ENCODE data around the gene KLHDC4.

The KLHDC4 gene

DNA sequence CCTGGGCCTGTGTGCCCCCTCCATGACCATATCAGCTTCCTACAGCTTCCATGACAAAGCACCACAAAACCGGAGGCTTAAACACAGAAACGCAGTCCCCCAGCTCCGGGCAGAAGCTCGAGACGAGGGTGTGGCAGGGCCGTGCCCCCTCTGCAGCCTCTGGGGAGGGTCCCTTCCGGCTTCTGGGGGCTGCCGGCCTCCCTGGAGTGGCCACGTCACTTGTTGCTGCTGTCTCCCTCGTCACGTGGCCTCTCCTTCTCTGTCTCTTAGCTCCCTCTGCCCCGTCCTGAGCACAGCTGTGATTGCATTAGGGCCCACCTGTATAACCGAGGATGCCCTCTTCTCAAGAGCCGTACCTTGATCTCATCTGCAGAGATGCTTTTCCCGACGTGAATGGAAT lies 98.9 kb downstream of the KLHDC4 start:
- no peak for DNase-seq (ENCODE audit: insufficient read length, low spot score)
- no peak for FAIRE-seq

DNA sequence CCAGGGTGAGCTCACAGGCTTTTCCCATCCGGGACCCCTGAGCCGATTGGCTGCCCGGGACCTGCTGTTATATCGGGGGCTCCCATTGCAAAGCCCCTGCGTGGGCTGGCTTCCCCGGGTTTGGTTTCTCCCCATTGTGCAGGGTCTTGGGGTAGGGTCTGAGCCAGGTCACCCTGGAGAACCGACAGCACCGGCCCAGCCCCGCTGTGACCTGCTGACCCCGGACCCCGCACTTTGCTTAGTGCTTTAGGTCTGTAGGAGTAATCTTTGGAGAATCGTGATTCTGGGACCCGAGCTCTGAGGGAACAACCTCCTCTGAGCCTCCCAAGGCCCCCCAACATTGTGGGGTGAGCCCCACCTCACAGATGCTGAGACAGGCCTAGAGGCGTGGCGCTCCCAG lies 100.6 kb downstream of the KLHDC4 start:
- no peak for DNase-seq (ENCODE audit: insufficient read length, low spot score)
- no peak for FAIRE-seq

DNA sequence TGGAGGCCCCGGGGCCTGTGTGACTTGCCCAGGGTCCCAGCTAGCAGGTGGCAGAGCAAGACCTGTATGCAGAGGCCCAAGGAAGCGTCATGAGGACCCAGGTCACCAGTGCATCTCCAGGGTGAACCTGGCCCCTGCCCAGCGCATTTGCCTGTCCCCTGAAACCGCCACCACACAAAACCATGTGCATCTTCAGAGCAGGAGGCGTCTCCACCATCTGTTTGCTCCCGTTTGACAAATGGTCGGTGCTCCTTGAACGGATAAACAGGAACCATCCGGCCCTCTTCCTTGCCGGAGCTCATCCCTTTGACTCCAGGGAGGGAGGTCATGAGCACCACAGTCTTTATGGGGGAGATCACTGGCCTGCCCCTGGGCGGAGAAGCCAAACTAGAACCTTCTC lies 101.0 kb downstream of the KLHDC4 start:
- no peak for DNase-seq (ENCODE audit: insufficient read length, low spot score)
- FAIRE-seq: no peak

DNA sequence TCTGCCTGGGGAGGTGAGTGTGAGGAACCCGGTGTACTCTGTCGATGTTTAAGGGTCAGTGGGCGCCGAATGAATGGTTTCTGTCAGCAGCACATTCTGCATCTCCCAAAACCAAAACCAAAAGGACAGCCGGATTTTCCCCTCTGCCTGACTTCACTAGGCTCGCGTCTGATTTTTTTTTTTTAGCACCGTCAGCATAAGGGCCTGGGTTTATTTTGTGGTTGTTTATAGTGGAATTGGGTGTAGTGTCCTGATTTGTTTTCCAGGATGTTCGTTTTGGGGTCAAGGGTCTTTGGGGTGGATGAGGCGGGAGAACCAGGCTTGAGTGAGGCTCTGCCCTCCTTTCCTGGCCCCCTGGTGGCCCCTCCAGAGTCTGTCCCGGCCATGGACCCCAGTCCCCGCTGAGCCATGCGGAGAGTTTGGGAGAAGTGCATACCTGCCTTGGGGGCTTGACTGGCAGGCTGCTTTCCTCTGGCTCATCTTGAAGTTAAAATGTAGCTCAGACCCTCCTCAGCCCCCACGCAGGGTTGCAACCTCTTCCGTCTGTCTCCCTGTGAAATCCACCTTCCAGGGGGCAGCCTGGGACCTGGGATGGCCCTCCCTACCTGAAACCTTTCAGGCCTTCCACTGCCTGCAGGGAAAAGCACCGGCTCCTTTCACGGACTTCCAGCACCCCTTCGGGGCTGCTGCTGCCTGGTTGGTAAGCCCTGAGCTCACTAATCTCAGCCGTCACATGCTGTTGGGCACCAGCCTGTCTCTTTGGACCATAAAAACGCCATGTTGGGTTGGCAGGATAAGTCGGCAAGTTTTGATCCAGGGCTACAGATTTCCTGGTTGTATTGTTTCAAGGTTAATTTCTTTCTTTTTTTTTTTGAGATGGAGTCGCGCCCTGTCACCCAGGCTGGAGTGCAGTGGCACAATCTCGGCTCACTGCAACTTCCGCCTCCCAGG lies 103.3 kb downstream of the KLHDC4 start:
- DNase-seq (ENCODE audit: insufficient read length, low spot score): no peak
- FAIRE-seq: no peak

DNA sequence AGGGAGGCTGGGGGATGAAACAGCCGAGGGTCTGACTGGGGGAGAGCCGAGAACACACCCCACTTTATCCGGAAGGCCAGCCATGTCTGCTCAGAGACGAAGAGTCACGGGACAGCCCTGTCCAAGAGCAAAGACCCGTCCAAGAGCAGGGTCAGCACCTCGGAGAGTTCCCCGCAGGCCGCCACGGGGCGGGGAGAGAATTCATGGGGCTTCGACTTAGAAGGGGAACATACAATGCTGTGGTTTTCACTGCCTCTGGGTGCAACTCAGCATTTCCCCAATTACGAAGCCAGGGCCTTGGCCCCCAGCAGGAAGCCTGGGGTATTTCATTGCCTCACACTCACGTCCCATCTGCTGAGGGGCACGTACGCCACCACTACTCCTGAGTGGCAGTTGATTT lies 104.2 kb downstream of the KLHDC4 start:
- no peak for DNase-seq (ENCODE audit: insufficient read length, low spot score)
- no peak for FAIRE-seq

DNA sequence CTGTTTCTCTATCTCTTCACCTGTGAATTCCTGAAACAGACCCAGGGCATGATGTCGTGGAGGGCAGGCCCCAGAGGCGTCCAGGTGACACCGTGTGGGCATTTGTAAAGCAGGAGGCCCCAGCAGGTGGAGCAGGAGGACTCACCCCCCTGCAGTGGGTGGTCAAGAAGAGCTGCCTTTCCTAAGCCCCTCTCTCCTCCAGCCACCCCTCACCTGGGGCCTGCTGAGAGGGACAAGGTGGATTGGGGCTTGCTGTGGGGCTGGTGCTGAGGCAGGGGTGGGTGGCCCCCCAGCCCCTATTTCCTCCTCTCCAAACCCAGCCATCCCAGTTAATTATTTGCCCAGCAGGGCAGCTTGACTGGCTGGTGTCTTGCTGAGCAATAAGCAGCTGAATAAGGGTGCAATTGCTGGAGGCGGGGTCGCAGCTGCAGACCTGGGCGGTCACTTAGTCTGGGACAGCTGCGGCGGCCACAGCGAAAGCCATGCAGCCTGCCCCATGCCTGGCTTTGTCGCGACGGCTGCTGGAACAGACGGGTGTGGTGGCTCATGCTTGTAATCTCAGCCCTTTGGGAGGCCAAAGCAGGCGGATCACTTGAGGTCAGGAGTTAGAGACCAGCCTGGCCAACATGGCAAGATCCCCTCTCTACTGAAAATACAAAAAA lies 107.1 kb downstream of the KLHDC4 start:
- FAIRE-seq (no peak), DNase-seq (ENCODE audit: insufficient read length, low spot score) (no peak)

Data from GM19239 (cell line).